ENCODE measurements around the gene CASZ1.

DNA sequence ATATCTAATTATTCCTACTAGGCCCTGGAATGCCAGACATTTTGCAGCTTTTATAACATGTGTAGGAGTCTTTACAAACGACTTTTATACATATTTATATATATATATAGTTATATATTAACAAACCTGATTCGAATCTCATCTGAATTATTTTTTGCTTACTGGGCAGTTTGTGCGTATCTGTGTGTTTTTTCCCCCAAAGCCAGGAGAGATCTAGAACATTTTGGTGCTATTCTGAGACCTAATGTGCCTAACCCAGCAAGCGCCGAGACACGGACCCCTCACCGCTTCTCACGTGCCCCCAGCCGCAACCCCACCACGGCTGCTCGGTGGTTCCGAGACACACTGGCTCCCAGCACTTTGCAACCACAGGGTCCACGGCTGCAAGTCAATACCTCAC lies 54.8 kb downstream of the CASZ1 start:
- TF ChIP-seq, protein P1, sequence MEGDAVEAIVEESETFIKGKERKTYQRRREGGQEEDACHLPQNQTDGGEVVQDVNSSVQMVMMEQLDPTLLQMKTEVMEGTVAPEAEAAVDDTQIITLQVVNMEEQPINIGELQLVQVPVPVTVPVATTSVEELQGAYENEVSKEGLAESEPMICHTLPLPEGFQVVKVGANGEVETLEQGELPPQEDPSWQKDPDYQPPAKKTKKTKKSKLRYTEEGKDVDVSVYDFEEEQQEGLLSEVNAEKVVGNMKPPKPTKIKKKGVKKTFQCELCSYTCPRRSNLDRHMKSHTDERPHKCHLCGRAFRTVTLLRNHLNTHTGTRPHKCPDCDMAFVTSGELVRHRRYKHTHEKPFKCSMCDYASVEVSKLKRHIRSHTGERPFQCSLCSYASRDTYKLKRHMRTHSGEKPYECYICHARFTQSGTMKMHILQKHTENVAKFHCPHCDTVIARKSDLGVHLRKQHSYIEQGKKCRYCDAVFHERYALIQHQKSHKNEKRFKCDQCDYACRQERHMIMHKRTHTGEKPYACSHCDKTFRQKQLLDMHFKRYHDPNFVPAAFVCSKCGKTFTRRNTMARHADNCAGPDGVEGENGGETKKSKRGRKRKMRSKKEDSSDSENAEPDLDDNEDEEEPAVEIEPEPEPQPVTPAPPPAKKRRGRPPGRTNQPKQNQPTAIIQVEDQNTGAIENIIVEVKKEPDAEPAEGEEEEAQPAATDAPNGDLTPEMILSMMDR (IDR thresholded peaks at IDR 0.05; ENCODE audit: insufficient read depth, low read length, poor library complexity, severe bottlenecking): no peak
- no peak for TF ChIP-seq EZH2phosphoT487 (conservative IDR thresholded peaks at IDR 0.05; ENCODE audit: low read length)
